Measurements from ENCODE around the gene ANO1.

The ANO1 gene

DNA sequence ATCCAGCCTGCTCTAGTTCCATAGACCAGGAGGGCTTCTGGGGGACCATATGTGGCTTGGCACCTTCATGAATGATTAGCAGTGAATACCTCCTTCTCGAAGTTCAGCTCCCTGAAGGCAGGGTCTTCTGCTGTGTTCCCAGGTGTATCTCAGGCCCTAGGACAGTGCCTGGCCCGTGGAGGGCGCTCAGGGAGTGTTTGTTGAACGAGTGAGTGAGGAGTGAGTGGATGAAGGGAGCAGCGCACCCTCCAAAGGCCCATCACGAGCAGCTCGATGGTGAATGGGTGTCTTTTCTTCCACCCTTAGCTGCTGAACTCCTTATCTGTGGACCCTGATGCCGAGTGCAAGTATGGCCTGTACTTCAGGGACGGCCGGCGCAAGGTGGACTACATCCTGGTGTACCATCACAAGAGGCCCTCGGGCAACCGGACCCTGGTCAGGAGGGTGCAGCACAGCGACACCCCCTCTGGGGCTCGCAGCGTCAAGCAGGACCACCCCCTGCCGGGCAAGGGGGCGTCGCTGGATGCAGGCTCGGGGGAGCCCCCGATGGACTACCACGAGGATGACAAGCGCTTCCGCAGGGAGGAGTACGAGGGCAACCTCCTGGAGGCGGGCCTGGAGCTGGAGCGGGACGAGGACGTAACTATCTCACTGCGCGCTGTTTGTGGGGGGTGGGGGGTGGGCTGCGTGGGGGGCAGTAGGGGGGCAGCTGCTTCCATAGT is 9.5 kb downstream of the ANO1 start:
- TF ChIP-seq, protein P1, sequence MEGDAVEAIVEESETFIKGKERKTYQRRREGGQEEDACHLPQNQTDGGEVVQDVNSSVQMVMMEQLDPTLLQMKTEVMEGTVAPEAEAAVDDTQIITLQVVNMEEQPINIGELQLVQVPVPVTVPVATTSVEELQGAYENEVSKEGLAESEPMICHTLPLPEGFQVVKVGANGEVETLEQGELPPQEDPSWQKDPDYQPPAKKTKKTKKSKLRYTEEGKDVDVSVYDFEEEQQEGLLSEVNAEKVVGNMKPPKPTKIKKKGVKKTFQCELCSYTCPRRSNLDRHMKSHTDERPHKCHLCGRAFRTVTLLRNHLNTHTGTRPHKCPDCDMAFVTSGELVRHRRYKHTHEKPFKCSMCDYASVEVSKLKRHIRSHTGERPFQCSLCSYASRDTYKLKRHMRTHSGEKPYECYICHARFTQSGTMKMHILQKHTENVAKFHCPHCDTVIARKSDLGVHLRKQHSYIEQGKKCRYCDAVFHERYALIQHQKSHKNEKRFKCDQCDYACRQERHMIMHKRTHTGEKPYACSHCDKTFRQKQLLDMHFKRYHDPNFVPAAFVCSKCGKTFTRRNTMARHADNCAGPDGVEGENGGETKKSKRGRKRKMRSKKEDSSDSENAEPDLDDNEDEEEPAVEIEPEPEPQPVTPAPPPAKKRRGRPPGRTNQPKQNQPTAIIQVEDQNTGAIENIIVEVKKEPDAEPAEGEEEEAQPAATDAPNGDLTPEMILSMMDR (IDR thresholded peaks at IDR 0.05; ENCODE audit: borderline replicate concordance, insufficient read depth, low read depth, low read length) = no peak
- H3K4me3 ChIP-seq (ENCODE audit: low read depth, low read length) = no peak overlapping the region

DNA sequence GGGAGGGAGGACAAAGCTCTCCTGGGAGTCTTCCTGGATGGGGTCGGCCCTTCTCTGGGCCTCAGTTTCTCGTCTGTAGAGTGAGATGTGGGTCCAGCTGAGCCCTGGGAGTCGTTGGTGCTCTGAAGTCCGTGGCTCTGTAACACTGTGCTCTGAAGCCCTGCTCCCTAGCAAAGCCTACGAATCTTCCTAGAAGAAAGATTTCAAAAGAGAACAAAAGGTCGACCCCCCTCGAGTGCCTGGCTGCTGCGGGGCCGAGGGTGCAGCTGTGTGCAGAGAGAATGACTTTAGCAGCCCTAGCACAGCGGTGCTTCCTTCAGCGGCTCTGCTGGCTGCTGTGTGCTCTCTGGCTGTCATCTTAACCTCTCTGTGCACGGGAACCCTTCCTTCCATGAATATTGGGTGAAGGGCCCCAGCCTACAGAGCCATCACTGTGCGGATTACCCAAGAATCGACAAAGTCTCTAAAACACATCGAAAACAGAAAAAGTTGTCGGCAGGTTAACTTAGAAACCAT is 10.7 kb downstream of the ANO1 start:
- H3K4me3 ChIP-seq (ENCODE audit: low read depth, low read length) = no peak overlapping the region

DNA sequence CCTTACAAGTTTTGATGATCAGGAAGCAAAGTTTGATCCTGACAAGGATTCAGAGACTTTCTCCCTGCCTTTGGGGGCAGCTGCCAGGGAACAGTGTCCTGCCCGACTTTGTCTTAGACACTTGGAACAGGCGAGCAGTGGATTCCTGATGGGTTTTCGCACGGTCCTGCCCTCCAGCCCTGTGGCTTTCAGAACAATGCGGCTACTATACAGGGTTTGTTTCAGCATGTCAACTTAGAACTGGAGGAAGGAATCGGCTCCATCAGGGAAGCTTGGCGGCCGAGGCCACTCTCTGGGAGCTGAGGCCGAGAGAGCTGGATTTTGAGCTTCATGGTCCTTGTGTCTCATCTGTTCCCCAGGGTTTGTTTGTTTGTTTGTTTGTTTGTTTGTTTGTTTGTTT is 11.5 kb downstream of the ANO1 start:
- TF ChIP-seq, protein P1 (IDR thresholded peaks at IDR 0.05; ENCODE audit: borderline replicate concordance, insufficient read depth, low read depth, low read length) = no peak
- H3K4me3 ChIP-seq (ENCODE audit: low read depth, low read length) = no peak overlapping the region

More for the DNA sequence above, 10.7 kb downstream of the ANO1 start:
- TF ChIP-seq, protein P1 (IDR thresholded peaks at IDR 0.05; ENCODE audit: borderline replicate concordance, insufficient read depth, low read depth, low read length) = no peak

DNA sequence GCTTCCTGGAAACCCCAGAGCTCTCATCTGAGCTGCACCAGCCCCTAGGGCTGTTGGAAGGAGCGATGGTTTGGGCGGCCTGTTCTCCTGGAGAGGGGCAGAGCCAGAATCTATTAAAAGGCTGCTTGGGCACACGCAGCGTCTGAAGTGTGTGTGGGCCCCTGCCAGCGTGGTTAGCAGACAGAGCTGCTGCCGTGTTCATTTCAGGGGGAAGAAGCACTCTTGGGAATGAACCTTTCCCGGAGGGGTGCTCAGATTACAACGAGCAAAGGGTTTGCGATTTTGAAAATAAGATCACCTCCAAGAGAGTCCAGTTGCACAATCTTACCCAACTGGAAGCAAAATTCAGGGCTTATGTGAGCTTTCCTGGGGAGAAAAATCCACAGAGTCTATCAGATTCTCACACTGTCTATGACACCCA is 12.9 kb downstream of the ANO1 start:
- TF ChIP-seq, protein P1 (IDR thresholded peaks at IDR 0.05; ENCODE audit: borderline replicate concordance, insufficient read depth, low read depth, low read length) = no peak

DNA sequence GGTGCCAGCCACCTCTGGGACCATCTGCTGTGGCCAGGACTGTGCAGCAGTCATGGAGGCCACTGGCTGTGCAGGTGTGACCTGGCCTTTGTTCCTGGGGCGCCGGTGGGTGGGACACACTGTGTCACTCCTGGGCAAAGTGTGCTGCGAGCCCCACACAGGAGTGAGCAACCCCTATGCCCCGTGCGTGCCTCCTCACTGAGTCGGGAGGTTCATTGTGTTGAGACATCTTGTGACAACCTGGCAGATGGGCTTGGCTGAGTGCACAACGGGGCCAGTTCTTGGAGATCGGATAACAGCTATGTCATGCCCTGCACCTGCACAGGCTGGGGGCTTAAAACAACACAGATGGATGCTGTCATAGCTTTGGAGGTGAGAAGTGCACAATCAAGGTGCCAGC is 13.5 kb downstream of the ANO1 start:
- H3K4me3 ChIP-seq (ENCODE audit: low read depth, low read length) = no peak overlapping the region
- TF ChIP-seq, protein P1 (IDR thresholded peaks at IDR 0.05; ENCODE audit: borderline replicate concordance, insufficient read depth, low read depth, low read length) = no peak

More for the DNA sequence above, 12.9 kb downstream of the ANO1 start:
- no peak overlapping the region for H3K4me3 ChIP-seq (ENCODE audit: low read depth, low read length)

DNA sequence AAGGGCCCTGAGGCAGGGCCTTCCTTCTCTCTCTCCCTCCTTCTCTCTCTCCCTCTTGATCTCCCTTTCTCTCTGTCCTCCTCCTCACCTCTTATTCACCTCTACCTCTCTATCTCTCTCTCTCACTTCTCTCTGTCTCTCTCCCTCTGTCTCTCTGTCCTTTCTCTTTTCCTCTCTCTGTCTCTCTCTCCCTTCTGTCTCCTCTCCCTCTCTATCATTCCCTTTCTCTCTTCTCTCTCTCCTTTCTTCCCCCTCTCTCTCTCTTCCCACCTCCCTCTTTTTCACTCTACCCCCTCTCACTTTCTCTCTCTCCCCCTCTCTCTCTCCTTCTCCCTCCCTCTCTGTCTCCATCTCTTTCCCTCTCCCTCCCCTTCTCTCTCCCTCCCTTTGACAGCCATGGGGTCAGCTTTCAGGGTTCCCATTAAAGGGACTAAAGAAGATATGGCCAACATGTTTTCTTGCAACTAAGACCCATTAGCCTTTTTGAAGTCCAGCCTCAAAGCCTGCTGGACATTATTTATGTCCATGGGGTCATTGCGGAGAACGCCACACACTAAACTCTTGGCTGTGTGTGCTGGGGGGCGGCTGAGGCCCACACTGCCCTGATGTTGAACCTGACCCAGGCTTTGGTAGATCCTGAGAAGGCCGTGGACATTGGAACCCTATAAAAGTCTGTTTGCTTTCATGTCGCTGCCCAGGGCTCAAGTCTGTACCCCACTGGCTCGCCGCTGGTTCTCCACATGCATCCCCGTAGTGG is 15.0 kb downstream of the ANO1 start:
- TF ChIP-seq, protein P1 (IDR thresholded peaks at IDR 0.05; ENCODE audit: borderline replicate concordance, insufficient read depth, low read depth, low read length) = no peak
- H3K4me3 ChIP-seq (ENCODE audit: low read depth, low read length) = no peak overlapping the region

All from GM12875 (cell line).